Fibroblast of lung (primary cell): ENCODE data around the gene BUD31.

Experiments used
- CTCF ChIP-seq, 2 donors: IDR thresholded peaks in 1 of 2; conservative IDR thresholded peaks in 1 of 2; 1 replicate in 1 of 2; 2 replicates in 1 of 2; pipeline ENCODE4 v1.5.1; 2011 to 2012; ENCODE audit warnings: low read length in 2 of 2, control low read depth in 1 of 2, inconsistent platforms in 1 of 2, low read depth in 1 of 2, mild to moderate bottlenecking in 1 of 2
- EZH2 ChIP-seq: IDR thresholded peaks from 2 replicates; pipeline ENCODE4 v1.5.1; 2012; ENCODE audit warnings: low read length, control low read depth, mild to moderate bottlenecking; ENCODE audit errors: missing control alignments

DNA sequence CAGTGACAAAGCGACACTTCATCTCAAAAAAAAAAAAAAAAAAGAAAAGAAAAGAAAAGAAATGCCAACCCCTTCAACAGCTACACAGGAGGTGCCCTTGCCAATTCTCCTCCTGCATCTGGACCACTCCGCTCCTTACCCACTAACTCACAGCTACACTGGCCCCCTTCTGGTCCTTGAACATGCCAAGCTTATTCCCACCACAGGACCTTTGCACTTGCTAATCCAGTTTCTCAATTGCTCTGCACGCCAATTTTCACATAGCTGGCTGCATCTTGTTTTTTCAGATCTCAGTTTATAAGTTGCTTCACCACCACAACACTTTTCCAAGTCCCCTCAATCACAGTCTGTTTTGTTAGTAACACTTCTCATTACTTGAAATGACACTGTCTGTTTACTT, 5.9 kb upstream of the BUD31 start:
- no peak for TF ChIP-seq EZH2
- TF ChIP-seq CTCF (conservative IDR thresholded peaks at IDR 0.05 in 1 of 2, IDR thresholded peaks at IDR 0.05 in 1 of 2; ENCODE audit: low read depth in 1 of 2, low read length in 2 of 2): no peak
